GM12878 (cell line): Measurements from ENCODE around the gene TCEANC. TPM values are rescaled to one million over a fixed set of nuclear protein-coding genes. Genes with fewer than 3 reads are reported as not detected.

Experiments used
- ATAC-seq: fragments of 200-7000 bp; cut with Tn5 transposase; 3 replicates; pipeline ENCODE4 v1.9.1; 2020; ENCODE audit warnings: mild to moderate bottlenecking, moderate library complexity
- BruUV-seq: library from RNA; stranded (reverse); fragments of 400-500 nt; replicated peaks from 2 replicates; lab custom pipeline; 2021; lab: Mats Ljungman, UMichigan
- CTCF ChIA-PET: fragments of 300-600 bp; sonication (Branson Sonifier 250); formaldehyde crosslinking; extraction: SDS; loops from one replicate; lab custom pipeline; 2021; ENCODE audit warnings: inconsistent platforms; lab: Yijun Ruan, JAX
- POLR2A ChIA-PET: fragments of 350-600 bp; formaldehyde crosslinking; extraction: SDS; loops from one replicate; lab custom pipeline; 2021; ENCODE audit warnings: inconsistent platforms; lab: Charles Lee
- RAD21 ChIA-PET: fragments of 300-600 bp; sonication (Branson Sonifier 250); formaldehyde crosslinking; loops from one replicate; lab custom pipeline; 2023; ENCODE audit warnings: antibody characterized with exemption; ENCODE audit not compliant: unreplicated experiment; lab: Charles Lee
- SMC1A ChIA-PET: fragments of 300-600 bp; sonication (Branson Sonifier 250); formaldehyde crosslinking; loops from one replicate; lab custom pipeline; 2023; ENCODE audit not compliant: unreplicated experiment, uncharacterized antibody; lab: Charles Lee
- DNase-seq: peaks from one replicate; pipeline ENCODE4 v3.0.0-alpha.2; 2011; ENCODE audit warnings: low read depth, low spot score
- FAIRE-seq: peaks from 3 replicates; lab custom pipeline; 2011; peaks lifted over from hg19 to GRCh38; lab: Jason Lieb, UNC
- H2AFZ ChIP-seq: 2 replicates; pipeline ENCODE4 v1.6.0; 2011; ENCODE audit warnings: low read depth, low read length, control low read depth; ENCODE audit not compliant: control insufficient read depth
- H3K27ac ChIP-seq: 2 replicates; pipeline ENCODE4 v1.5.1; 2011; ENCODE audit warnings: control low read depth; ENCODE audit not compliant: control insufficient read depth, insufficient read depth
- H3K27me3 ChIP-seq, 2 experiments: replicated peaks in 1 of 2; 2 replicates each; pipeline versions ENCODE4 v1.6.0 to v1.6.1; 2011; ENCODE audit warnings: low read length in 1 of 2; ENCODE audit not compliant: control insufficient read depth in 2 of 2, insufficient read depth in 2 of 2
- H3K36me3 ChIP-seq, 2 experiments: 2 replicates each; pipeline ENCODE4 v1.5.1; 2011; ENCODE audit warnings: low read length in 1 of 2; ENCODE audit not compliant: control insufficient read depth in 2 of 2, insufficient read depth in 2 of 2
- H3K4me1 ChIP-seq: 2 replicates; pipeline ENCODE4 v1.6.1; 2011; ENCODE audit warnings: mild to moderate bottlenecking, low read length, moderate library complexity, mixed read lengths; ENCODE audit not compliant: control insufficient read depth, insufficient read depth
- H3K4me2 ChIP-seq: 2 replicates; pipeline ENCODE4 v1.6.0; 2011; ENCODE audit warnings: control low read depth; ENCODE audit not compliant: control insufficient read depth, insufficient read depth
- H3K4me3 ChIP-seq: fragments of 200-600 bp; sonication (generic); 2 replicates; pipeline ENCODE4 v1.5.1; 2016
- H3K79me2 ChIP-seq: 2 replicates; pipeline ENCODE4 v1.6.0; 2011; ENCODE audit warnings: low read length; ENCODE audit not compliant: control insufficient read depth, insufficient read depth
- H3K9ac ChIP-seq: 2 replicates; pipeline ENCODE4 v1.8.0; 2011; ENCODE audit warnings: low read length, control low read depth, mixed read lengths; ENCODE audit not compliant: control insufficient read depth, insufficient read depth
- H3K9me3 ChIP-seq: replicated peaks from 3 replicates; pipeline ENCODE4 v1.5.1; 2011; ENCODE audit warnings: mild to moderate bottlenecking, low read length; ENCODE audit not compliant: control insufficient read depth, insufficient read depth
- H4K20me1 ChIP-seq: 2 replicates; pipeline ENCODE4 v1.6.0; 2011; ENCODE audit not compliant: control insufficient read depth, insufficient read depth
- BCL11A ChIP-seq: IDR thresholded peaks from 2 replicates; pipeline ENCODE4 v1.6.1; 2011; ENCODE audit warnings: low read depth, low read length
- CEBPB ChIP-seq, 2 experiments: fragments of 150-350 bp in 1 of 2; IDR thresholded peaks; 2 replicates each; pipeline ENCODE4 v1.6.1; 2012 to 2014; ENCODE audit warnings: low read depth in 2 of 2, low read length in 2 of 2, borderline replicate concordance in 1 of 2, inconsistent platforms in 1 of 2
- GATAD2B ChIP-seq: fragments of 450-650 bp; conservative IDR thresholded peaks from 2 replicates; pipeline ENCODE4 v1.6.1; 2017; ENCODE audit warnings: low read depth, mild to moderate bottlenecking, moderate library complexity
- KDM1A ChIP-seq: fragments of 200-600 bp; sonication (generic); IDR thresholded peaks from 2 replicates; pipeline ENCODE4 v1.6.1; 2016; ENCODE audit warnings: borderline replicate concordance
- KLF5 ChIP-seq: fragments of 450-650 bp; IDR thresholded peaks from 2 replicates; pipeline ENCODE4 v1.6.1; 2014; ENCODE audit warnings: mild to moderate bottlenecking; ENCODE audit not compliant: partially characterized antibody
- RUNX3 ChIP-seq: IDR thresholded peaks from 2 replicates; pipeline ENCODE4 v1.6.1; 2012; ENCODE audit warnings: low read length, inconsistent platforms
- SMC3 ChIP-seq: IDR thresholded peaks from 2 replicates; pipeline ENCODE4 v1.6.1; 2011; ENCODE audit warnings: low read length, improper control_type of control experiment, borderline replicate concordance
- WRNIP1 ChIP-seq: IDR thresholded peaks from 2 replicates; pipeline ENCODE4 v1.6.1; 2011; ENCODE audit warnings: low read depth, low read length, improper control_type of control experiment, borderline replicate concordance
- WGBS: methylation state at CpG from one replicate; pipeline ENCODE4 v1.1.6; 2016; ENCODE audit warnings: low lambda C conversion rate; ENCODE audit not compliant: insufficient replicate concordance, insufficient coverage; ENCODE audit errors: missing lambda C conversion rate; 5-methylcytosine and 5-hydroxymethylcytosine counted together
- in situ Hi-C: fragments of 300-500 bp; cut with MboI; formaldehyde crosslinking; loops from 9 replicates; pipeline ENCODE4 v1.14.3; 2018; ENCODE audit warnings: mixed read lengths
- intact Hi-C: fragments of 100-400 bp; cut with micrococcal nuclease; formaldehyde crosslinking; loops from one replicate; pipeline ENCODE4 v1.14.2; 2022; ENCODE audit not compliant: unreplicated experiment
- polyA plus RNA-seq, 11 experiments: library from polyadenylated mRNA; depleted of rRNA in 4 of 11; unstranded in 6 of 11; stranded (reverse) in 5 of 11; fragments of >200 nt; fragmentation: Nextera tagmentation in 4 of 11; fragmentation: Illumina TruSeq in 1 of 11; extraction: Ambion mirVana in 4 of 11; extraction: Trizol in 1 of 11; gene quantifications; 1 replicate in 1 of 11; 2 replicates in 10 of 11; pipeline versions ENCODE4 v1.2.1 to v1.2.3, GENCODE V29; 2011 to 2016; ENCODE audit warnings: inconsistent platforms in 2 of 11, missing spikeins in 2 of 11, low read depth in 1 of 11
- total RNA-seq, 4 experiments: library from RNA; depleted of rRNA in 3 of 4; stranded (reverse); fragments of >200 nt in 3 of 4; fragmentation: Illumina TruSeq in 1 of 4; extraction: Trizol in 1 of 4; gene quantifications; 2 replicates each; pipeline versions ENCODE4 v1.2.1 to v1.2.3, GENCODE V29; 2013 to 2021
- TF ChIP-seq, protein P1 (sequence below): fragments of 450-650 bp; IDR thresholded peaks from 2 replicates; pipeline ENCODE4 v1.6.1; 2016; ENCODE audit warnings: mild to moderate bottlenecking
- TF ChIP-seq, protein P2 (sequence below): fragments of 450-650 bp; IDR thresholded peaks from 2 replicates; pipeline ENCODE4 v1.6.1; 2017; ENCODE audit warnings: mild to moderate bottlenecking, moderate library complexity

The TCEANC gene
- total and polyA plus RNA-seq, 10 of the 15 experiments (the other 5 are each of a cell fraction or from before 2014, with no cell fraction given), result 1.1 to 4.9 (median 2.9) TPM

DNA sequence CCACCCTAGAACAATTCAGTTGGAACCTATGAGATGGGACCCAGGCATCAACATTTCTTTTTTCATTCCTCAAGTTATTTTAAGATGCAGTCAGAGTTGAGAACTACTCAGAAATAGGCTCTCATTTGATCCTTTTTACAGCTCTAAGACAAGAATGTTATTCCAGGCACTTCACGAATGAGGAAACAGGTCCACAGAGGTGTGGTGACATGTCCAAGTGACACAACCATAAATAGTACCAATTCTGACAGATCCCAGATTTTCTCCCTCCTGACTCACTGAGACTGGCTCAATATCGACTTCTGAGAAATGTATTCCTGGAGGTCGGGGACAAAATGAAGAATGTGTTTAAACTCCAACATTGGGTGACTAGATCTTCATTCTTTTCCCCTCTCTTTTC lies 11.1 kb downstream of the TCEANC start:
- TF ChIP-seq WRNIP1, result no peak
- TF ChIP-seq RUNX3, result no peak
- no peak for TF ChIP-seq SMC3
- TF ChIP-seq, protein P1, sequence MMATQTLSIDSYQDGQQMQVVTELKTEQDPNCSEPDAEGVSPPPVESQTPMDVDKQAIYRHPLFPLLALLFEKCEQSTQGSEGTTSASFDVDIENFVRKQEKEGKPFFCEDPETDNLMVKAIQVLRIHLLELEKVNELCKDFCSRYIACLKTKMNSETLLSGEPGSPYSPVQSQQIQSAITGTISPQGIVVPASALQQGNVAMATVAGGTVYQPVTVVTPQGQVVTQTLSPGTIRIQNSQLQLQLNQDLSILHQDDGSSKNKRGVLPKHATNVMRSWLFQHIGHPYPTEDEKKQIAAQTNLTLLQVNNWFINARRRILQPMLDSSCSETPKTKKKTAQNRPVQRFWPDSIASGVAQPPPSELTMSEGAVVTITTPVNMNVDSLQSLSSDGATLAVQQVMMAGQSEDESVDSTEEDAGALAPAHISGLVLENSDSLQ, result no peak
- no peak for TF ChIP-seq CEBPB (IDR thresholded peaks at IDR 0.05; ENCODE audit: borderline replicate concordance in 1 of 2, low read depth in 2 of 2, low read length in 2 of 2)
- no peak for TF ChIP-seq GATAD2B
- TF ChIP-seq, protein P2, sequence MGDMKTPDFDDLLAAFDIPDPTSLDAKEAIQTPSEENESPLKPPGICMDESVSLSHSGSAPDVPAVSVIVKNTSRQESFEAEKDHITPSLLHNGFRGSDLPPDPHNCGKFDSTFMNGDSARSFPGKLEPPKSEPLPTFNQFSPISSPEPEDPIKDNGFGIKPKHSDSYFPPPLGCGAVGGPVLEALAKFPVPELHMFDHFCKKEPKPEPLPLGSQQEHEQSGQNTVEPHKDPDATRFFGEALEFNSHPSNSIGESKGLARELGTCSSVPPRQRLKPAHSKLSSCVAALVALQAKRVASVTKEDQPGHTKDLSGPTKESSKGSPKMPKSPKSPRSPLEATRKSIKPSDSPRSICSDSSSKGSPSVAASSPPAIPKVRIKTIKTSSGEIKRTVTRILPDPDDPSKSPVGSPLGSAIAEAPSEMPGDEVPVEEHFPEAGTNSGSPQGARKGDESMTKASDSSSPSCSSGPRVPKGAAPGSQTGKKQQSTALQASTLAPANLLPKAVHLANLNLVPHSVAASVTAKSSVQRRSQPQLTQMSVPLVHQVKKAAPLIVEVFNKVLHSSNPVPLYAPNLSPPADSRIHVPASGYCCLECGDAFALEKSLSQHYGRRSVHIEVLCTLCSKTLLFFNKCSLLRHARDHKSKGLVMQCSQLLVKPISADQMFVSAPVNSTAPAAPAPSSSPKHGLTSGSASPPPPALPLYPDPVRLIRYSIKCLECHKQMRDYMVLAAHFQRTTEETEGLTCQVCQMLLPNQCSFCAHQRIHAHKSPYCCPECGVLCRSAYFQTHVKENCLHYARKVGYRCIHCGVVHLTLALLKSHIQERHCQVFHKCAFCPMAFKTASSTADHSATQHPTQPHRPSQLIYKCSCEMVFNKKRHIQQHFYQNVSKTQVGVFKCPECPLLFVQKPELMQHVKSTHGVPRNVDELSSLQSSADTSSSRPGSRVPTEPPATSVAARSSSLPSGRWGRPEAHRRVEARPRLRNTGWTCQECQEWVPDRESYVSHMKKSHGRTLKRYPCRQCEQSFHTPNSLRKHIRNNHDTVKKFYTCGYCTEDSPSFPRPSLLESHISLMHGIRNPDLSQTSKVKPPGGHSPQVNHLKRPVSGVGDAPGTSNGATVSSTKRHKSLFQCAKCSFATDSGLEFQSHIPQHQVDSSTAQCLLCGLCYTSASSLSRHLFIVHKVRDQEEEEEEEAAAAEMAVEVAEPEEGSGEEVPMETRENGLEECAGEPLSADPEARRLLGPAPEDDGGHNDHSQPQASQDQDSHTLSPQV, result no peak
- TF ChIP-seq BCL11A, result no peak
- TF ChIP-seq KLF5, result no peak
- no peak for TF ChIP-seq KDM1A
- 69% methylated on average over 3 of the region's 3 CpGs for WGBS
- ATAC-seq (no peak), DNase-seq (no peak), FAIRE-seq (no peak)
- RAD21 ChIA-PET, result interaction anchor here (1.2 to 3.1 kb wide), 4 partner anchors 28 to 364 kb away, joined by 3 to 38 read pairs (median 7); no protein-coding TSS in a partner anchor
- no peaks in the 10 kb centered on the region for H3K27me3 ChIP-seq
- no peaks in the 10 kb centered on the region for H4K20me1 ChIP-seq
- H3K4me1 ChIP-seq, result peaks cover 23% of the 10 kb centered on the region
- intact Hi-C loops, result loop anchor here (10.0 kb wide), 1 partner anchor 719 kb away; no protein-coding TSS in a partner anchor
- H3K9me3 ChIP-seq, result no peaks in the 10 kb centered on the region
- H3K4me2 ChIP-seq, result no peak overlapping the region
- in situ Hi-C loops, result loop anchor here (25.0 kb wide), 1 partner anchor 702 kb away; no protein-coding TSS in a partner anchor
- H3K9ac ChIP-seq, result no peak overlapping the region
- POLR2A ChIA-PET, result no interaction called here
- no peak overlapping the region for H3K4me3 ChIP-seq
- H3K79me2 ChIP-seq, result peaks cover 4% of the 10 kb centered on the region
- CTCF ChIA-PET, result interaction anchor here (0.7 to 3.0 kb wide), 4 partner anchors 24 to 71 kb away, joined by 3 to 23 read pairs (median 14); partner anchors contain the start of genes OFD1 and TRAPPC2
- no TSS peak for BruUV-seq
- SMC1A ChIA-PET, result interaction anchor here (0.9 to 6.5 kb wide), 4 partner anchors 15 to 82 kb away, joined by 3 to 115 read pairs (median 46); partner anchors contain the start of genes OFD1 and TRAPPC2
- H3K36me3 ChIP-seq, result peaks cover 0 to 4% of the 10 kb centered on the region in 2 experiments; a peak in 1 of 4 replicates
- H3K27ac ChIP-seq, result no peak overlapping the region
- no peak overlapping the region for H2AFZ ChIP-seq
